ENCODE measurements around the gene PPM1M. TPM values are rescaled to one million over a fixed set of nuclear protein-coding genes. Genes with fewer than 3 reads are reported as not detected.

PPM1M gene
- total RNA-seq, 2 donors from 2014 or later, result 6.9 to 15.3 TPM

- Histone ChIP-seq H3K4me1 (peaks cover 14% of the 10 kb centered on the region), H3K4me3 (no peak overlapping the region), H3K9me3 (no peaks in the 10 kb centered on the region), H3K27ac (no peak overlapping the region), H3K27me3 (no peaks in the 10 kb centered on the region), H3K36me3 (replicated peaks in 1 of 2; ENCODE audit: insufficient read depth in 1 of 2, low read depth in 2 of 2) (peaks cover 0 to 2% of the 10 kb centered on the region in 2 donors)
- intact Hi-C loops (cut with DNase I), result no loop called here
- ATAC-seq (no peak), DNase-seq (no peak)
- WGBS, 2 donors, result 87 to 90% methylated on average over 5 to 10 of the region's 10 CpGs
- TF ChIP-seq POLR2A (IDR thresholded peaks at IDR 0.05) (no peak), CTCF (IDR thresholded peaks at IDR 0.05) (no peak)
These were observed 2.6 kb downstream of the PPM1M start for GRCh38 chr3:52248165-52248541.

- ATAC-seq, result no peak
- Histone ChIP-seq H3K4me3 (no peak overlapping the region), H3K27ac (no peak overlapping the region), H3K9me3 (no peaks in the 10 kb centered on the region), H3K36me3 (replicated peaks in 1 of 2; ENCODE audit: insufficient read depth in 1 of 2, low read depth in 2 of 2) (peaks cover 0 to 7% of the 10 kb centered on the region in 2 donors), H3K27me3 (no peaks in the 10 kb centered on the region), H3K4me1 (peaks cover 14% of the 10 kb centered on the region)
- TF ChIP-seq CTCF (IDR thresholded peaks at IDR 0.05) (no peak), POLR2A (IDR thresholded peaks at IDR 0.05) (no peak)
- peak in 3 of 4 donors; percentile 28 to 52 (median 46) for DNase-seq
- WGBS, 2 donors, result 65 to 71% methylated on average over 5 to 10 of the region's 10 CpGs
- intact Hi-C loops (cut with DNase I), result no loop called here
These were observed 3.4 kb downstream of the PPM1M start for GRCh38 chr3:52248816-52249547.

GRCh38 chr3:52249683-52250082 lies 4.1 kb downstream of the PPM1M start:
- no peak for TF ChIP-seq CTCF (IDR thresholded peaks at IDR 0.05)
- no peak for TF ChIP-seq POLR2A (IDR thresholded peaks at IDR 0.05)
- Histone ChIP-seq H3K27me3 (no peaks in the 10 kb centered on the region), H3K4me3 (no peak overlapping the region), H3K9me3 (no peaks in the 10 kb centered on the region), H3K36me3 (replicated peaks in 1 of 2; ENCODE audit: insufficient read depth in 1 of 2, low read depth in 2 of 2) (peaks cover 0 to 7% of the 10 kb centered on the region in 2 donors), H3K4me1 (peaks cover 14% of the 10 kb centered on the region), H3K27ac (no peak overlapping the region)
- DNase-seq (no peak), ATAC-seq (no peak)
- intact Hi-C loops (cut with DNase I), result no loop called here
- 75 to 86% methylated on average over 5 to 6 of the region's 6 CpGs for WGBS, 2 donors

GRCh38 chr3:52250122-52250521 lies 4.6 kb downstream of the PPM1M start:
- DNase-seq (no peak), ATAC-seq (no peak)
- no peaks in the 10 kb centered on the region for H3K9me3 ChIP-seq
- no peak overlapping the region for H3K4me3 ChIP-seq
- peaks cover 11% of the 10 kb centered on the region for H3K4me1 ChIP-seq
- H3K27me3 ChIP-seq, result no peaks in the 10 kb centered on the region
- WGBS, 2 donors, result 62 to 80% methylated on average over 1 of the region's 1 CpG
- TF ChIP-seq POLR2A (IDR thresholded peaks at IDR 0.05) (no peak), CTCF (IDR thresholded peaks at IDR 0.05) (no peak)
- intact Hi-C loops (cut with DNase I), result no loop called here
- no peak overlapping the region for H3K27ac ChIP-seq
- peaks cover 0 to 8% of the 10 kb centered on the region in 2 donors for H3K36me3 ChIP-seq (replicated peaks in 1 of 2; ENCODE audit: insufficient read depth in 1 of 2, low read depth in 2 of 2)

Measured in body of pancreas (tissue), 4 donors.